H54 (cell line): ENCODE measurements around the gene CLCNKA.
A peak's percentile ranks its signal among the peaks of the same experiment; 100 is the strongest.

Source experiments
- DNase-seq: peaks from one replicate; pipeline ENCODE4 v3.0.0; 2011; ENCODE audit warnings: low spot score, mixed read lengths; ENCODE audit not compliant: insufficient read length
- FAIRE-seq: peaks from 3 replicates; lab custom pipeline; 2011; peaks lifted over from hg19 to GRCh38; lab: Jason Lieb, UNC
- POLR2A ChIP-seq: IDR thresholded peaks from 2 replicates; pipeline ENCODE4 v1.6.1; 2011; ENCODE audit warnings: low read depth, mild to moderate bottlenecking, low read length

CLCNKA gene

DNA sequence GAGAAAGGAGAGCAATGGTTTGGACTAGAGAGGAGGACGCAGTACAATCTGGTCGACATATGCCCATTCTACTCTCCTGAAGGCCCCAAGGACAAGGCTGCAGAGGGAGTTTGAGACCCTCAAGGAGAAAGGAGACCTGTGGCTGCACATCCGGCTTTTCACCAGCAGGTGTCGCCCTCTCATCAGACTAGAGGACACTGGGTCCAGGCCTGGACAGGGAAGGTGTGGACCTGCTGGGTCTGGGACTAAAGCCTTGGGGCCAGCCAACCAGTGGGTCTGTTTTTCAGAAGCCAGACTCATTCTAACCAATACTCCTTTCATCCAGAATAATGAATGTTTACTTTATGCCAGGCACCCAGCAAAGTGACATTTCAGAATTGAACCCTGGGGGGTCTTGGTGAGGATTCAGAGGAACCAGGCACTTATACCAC, 12.8 kb upstream of the CLCNKA start:
- no peak for FAIRE-seq
- no peak for TF ChIP-seq POLR2A
- peak; percentile 64 for DNase-seq

DNA sequence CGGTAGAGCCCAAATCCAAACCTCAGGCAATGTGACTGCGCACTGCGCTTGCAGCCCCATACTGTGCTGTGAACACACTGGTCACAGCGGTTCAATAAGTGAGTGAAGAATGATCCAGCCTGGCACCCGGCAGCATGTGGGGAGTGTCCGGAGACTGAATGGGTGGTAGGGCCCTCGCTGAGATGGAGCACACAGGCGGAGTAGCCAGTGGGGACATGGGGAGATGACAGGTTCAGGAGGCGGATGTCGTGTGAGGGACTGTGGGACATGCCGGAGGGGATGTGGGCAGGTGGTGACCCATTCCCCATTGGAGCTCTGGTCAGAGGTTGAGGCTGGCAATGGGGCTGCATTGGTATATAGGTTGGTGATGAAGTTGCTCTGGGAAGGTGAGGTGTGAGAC, 12.2 kb upstream of the CLCNKA start:
- DNase-seq (no peak), FAIRE-seq (no peak)
- TF ChIP-seq POLR2A = no peak

DNA sequence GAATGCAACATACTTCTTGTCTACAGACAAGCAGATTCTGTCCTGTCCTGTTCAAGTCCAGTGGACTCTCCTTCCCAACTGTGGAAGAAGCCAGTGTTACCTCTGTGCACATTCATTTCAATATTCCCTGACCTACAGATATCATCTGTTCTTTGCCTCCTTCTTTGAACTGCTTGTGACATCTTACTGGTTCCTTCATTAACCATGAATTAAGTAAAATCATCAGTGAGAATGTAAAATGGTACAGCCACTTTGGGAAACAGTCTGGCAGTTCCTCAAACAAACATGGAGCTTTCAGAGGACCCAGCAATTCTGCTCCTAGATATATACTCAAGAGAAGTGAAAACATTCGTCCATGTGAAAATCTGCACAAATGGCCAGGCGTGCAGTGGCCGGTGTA, 11.0 kb upstream of the CLCNKA start:
- TF ChIP-seq POLR2A = no peak
- no peak for DNase-seq
- FAIRE-seq = no peak

DNA sequence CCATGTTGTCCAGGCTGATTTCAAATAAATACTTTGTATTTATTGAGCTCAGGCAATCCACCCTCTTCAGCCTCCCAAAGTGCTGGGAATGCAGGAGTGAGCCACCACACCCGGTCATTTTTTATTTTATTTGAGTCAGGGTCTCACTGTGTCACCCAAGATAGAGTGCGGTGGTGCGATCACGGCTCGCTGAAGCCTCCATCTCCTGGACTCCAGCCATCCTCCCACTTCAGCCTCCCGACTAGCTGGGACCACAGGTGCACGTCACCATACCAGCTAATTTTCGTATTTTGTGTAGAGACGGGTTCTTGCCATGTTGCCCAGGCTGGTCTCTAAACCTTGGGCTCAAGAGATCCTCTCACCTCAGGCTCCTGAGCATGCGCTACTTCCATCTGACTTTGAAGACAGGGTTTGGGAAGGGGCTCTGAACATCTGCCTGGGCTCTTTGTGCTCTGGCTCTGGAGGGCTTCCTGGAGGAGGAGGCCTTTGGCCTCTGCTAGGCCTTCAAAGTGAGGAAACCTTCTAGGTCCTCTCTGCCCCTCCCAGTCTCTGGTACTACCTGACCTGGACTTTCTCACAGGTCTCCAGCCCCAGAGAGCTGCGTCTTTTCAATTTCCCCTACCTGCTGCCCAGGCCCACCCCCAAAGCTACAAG, 9.8 kb upstream of the CLCNKA start:
- no peak for TF ChIP-seq POLR2A
- FAIRE-seq (no peak), DNase-seq (no peak)

DNA sequence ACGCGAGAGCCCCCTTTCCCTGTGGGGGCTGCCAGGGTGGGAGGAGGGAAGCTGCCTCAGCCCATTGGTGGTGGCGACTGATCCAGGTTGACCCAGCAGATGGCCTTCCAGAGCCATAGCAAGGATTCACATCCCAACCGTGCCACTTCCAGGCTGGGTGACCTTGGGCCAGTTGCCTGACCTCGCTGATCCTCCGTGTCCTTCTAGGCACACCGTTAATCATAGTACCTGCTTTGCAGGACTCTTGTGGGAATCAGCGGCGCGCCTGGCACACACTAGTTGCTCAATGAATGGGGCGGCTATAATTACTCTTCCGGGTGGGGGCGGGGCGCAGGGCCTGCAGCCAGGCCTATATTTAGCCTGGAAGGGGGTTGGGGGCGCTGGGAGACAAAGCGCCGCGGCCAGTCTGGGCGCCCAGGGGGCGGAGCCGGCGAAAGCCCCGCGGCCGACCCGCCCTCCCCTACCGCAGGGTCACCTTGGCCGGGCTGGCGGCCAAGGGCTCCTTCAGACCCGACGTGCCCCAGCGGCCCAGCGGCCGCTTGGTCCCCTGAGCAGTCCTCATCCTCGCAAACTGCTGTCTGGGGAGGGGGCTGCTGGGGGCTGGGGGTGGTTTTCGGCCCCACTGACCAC, 9.1 kb upstream of the CLCNKA start:
- TF ChIP-seq POLR2A = no peak
- DNase-seq = peak; percentile 47
- FAIRE-seq = no peak

DNA sequence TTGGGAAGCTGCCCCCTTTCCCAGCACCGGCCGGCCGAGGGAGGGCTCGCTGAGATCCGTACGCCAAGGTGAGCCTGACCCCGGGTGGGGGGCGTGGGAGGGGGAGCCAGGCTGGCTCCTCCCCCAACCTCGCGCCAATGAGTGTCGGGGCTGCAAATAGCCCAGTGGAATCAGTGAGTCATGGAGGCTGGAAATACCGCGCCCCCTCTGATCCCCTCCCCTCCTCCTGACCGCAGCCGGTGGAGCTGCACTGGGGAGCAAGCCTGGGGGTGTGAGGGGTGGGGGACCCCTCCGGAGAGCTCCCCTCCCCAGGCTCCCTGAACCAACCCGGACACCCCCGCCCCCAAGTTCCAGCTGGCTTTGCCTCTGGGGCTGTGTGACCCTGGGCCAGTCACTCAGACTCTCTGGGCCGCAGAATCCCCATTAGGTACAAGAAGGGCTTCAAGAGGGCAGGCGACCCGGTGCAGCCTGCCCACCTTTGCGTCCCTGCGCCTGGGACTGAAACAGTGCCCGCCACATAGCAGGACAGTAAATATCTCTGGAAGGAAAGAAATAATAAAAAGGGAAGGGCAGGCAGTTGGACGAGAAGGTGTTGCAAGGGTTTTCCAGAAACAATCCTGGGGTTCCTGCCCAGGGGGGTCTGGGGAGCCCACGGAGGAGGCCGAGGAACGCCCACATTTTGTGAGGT, 8.5 kb upstream of the CLCNKA start:
- FAIRE-seq = no peak
- peak; percentile 69 for DNase-seq
- no peak for TF ChIP-seq POLR2A

DNA sequence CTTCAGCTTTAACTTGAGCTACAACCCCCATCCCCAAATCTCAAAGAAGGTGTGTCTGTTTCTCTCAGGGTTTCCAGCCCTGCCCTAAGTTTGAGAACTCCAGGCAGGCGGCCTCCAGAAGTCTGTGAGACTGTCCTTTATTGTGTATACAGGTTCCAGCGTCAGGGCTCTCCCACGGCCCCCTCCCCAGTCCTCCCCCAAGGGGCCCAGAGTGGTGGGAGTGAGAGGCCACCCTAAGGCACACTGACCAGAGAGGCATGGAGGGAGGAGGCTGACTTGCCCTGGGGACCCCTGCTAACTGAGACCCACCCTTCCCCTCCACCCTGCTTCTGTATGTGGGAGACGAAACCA, 8.0 kb upstream of the CLCNKA start:
- FAIRE-seq = no peak
- no peak for TF ChIP-seq POLR2A
- no peak for DNase-seq

DNA sequence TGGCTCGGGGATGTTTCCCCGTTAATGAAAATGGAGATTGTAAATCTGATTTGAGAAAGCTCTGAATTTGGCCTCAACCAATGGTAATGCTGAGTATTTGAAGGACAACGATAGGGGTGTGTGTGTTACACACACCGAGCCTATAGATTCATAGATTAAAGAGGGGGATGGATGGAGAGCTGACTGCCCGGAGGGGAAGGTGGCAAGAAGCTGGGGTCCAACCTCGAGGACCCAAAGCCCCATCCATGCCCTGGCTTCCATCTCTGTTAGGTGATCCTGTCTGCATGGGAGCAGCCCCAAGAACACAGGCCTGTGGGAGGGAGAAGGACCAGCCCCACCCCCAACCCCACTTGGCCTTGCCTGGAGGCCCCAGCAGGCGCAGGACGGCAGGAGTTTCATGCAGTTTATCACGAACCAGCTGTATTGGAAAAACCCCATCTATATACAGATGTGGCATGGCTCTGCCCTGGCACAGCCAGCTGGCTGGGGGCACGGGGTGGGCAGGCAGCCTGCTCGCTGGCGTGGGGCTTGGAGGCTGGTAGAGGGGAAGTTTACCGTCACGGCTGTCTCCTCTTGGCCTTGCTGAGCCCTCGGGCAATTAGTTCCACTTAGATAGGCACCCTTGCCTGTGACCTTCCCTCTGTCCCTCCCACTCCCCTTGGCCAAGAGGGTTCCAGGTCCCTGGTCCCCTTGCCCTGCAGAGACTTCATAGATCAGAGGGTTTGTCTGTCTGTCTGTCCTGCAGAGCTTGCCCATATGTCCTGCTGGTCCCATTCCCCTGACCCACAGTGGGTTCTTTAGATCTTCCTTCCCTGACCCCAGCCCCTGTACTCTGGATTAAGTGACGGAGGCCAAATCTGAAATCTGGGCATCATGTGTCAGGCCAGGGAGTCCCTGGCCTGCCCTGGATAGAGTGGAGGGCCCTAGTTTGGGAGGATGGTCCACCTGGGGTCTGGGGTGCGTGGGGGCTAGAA, 7.0 kb upstream of the CLCNKA start:
- DNase-seq (no peak), FAIRE-seq (no peak)
- no peak for TF ChIP-seq POLR2A

DNA sequence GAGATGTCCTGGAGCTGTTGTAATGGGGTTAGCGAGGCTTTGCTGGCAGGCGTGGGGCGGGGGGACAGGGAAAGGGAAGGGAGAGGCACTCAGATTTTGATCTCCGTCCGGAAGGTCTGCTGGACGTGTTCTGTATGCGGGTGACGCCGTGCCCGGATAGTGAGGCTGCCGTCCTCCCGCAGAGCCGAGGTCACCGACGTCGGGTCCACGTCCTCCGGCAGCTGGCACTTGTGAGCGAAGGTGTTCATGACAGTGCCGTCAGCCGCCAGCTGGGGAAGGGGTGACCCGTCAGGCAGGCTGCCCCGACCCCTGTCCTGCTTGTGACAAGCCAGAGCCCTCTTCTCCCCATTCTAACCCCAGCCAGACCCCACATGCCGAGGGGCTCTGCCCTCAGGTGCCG, 6.3 kb upstream of the CLCNKA start:
- DNase-seq (no peak), FAIRE-seq (no peak)
- no peak for TF ChIP-seq POLR2A

DNA sequence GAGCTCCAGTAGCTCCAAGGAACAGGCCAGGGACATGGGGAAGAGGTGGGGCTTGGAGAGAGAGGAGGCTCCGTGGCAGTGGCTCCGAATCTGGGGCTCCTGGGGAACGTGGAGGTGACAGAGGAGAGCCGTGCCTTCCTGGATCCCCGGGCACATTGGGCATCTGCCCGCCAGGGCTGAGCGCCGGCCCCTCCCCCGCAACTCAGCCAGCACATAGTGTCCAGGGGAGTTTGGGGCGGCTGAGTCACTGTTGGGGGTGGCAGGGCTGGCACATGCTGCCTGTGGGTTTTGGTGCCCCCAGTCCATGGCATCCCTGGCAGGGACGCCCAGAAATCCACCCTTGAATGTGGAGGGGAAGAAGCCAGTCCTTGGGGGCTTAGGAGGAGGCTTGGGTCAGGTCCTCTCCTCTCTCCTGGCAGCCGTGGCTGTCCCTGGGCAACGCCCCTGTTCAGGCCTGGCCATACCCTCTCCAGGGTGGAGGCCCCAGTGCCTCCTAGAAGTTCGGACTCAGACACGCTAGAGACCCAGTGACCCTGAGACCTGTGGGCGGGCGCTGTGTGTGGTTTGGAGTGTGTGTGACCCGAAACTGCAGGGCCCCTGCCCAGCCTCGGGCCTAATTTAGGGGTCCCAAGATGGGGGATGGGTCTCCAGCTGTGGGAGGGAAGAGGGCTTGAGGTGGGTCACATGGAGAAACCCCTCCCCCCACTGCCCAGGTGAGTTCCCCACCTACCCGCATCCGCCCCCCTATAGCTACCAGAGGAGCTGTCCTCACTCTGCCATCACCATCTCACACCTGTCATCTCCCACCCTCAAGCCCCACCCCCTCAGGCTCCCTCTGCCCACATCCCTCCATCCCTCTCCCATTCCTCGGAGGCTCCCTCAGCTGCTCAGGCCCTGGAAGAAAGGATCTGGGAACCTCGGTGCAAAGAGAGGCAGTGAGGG, 5.6 kb upstream of the CLCNKA start:
- FAIRE-seq (no peak), DNase-seq (no peak)
- no peak for TF ChIP-seq POLR2A

DNA sequence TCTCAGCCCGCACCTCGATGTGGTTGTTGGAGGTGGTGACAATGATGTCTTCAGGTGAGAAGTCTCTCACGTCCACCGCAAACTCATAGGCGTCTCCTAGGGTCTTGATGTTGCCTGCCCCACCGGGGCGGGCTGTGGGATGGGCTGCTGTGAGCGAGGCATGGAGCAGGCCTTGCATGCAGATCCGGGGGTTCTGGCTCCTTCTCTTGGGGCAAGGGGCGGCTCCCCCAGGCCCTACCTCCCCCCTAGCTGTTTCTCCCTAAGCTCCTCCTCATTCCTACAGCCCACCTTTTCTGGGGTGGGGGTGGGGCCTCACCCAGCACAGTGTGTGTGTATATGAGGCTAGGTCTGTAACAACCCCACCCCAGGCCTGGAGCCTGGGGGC, 4.8 kb upstream of the CLCNKA start:
- DNase-seq (no peak), FAIRE-seq (no peak)
- TF ChIP-seq POLR2A = no peak

DNA sequence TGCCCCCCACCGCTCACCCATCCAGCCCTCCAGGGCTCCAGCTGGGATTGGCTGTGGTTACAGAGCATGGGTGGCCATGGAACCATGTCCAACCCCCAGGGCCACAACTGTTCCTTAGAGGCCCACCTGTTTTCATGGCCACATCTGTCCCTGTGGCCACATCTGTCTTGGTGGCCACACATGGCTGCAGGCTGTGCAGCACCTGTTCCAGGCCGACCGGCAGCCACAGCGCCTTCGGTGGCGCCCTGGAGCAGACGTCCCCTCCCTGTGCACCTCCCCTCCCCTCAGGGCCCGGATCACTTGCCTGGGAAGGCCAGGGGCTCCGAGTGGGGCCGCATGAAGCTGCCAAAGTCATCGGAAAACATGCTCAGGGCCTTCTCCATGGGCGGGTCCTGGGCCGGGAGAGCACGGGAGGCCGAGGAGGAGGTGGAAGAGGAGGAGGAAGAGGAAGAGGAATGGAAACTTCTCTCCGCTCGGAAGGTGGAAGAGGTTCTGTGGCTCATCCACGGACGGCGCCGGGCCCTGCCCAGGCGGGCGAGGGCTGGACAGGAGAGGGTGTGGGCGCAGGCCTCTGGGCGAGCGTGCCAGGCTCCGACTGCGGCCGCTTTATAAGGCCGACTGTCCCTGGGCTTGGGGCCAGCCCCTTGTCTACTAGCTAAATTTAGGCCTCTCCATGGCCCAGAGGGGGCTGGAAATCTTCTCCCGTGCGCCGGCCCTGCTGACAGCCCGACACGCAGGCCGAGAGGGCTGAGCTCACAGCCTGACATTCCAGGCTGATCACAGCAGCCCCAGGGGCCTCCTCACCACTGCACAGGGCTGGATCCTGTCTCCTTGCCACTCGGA, 4.2 kb upstream of the CLCNKA start, which contains the start of gene HSPB7:
TSS of gene HSPB7 (minus strand) at position 583 of the 843 bp plus-strand sequence. CDS start at position 503, 80 bp downstream.
- FAIRE-seq (no peak), DNase-seq (no peak)
- TF ChIP-seq POLR2A = no peak
